NOMO-1 treated with dmso at 0.1 percent for 144 hours (cell line): ENCODE results near the gene CDK8.

ENCODE experiments used
- DNase-seq: peaks from one replicate; lab custom pipeline; 2025; ENCODE audit not compliant: unreplicated experiment; lab: John Stamatoyannopoulos, UW

CDK8 gene

DNA sequence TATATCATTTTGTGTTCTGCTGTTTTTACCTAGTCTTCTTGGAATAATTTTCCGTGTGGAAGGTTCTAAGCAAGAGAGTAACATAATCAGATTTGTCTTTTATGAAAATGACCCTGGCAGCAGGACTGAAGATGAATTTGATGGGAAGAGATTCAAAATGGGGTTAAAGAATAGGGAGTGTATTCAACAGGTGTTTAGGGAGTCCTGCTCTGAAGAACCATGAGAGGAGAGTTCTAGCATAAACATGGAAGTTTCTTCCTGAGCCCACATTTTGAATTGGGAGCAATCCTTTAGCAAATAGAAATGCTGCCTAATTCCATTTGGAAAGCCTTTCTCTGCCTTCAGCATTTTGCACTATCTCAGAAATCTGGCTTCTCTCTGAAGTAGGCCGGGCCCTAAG lies 127.0 kb downstream of the CDK8 start:
- DNase-seq = no peak

- no peak for DNase-seq
These were observed 128.4 kb downstream of the CDK8 start for GRCh38 chr13:26382366-26382765.

- DNase-seq = no peak
These were observed 128.9 kb downstream of the CDK8 start for GRCh38 chr13:26382835-26383234.

- DNase-seq = no peak
These were observed 130.7 kb downstream of the CDK8 start for GRCh38 chr13:26384587-26384986.

DNA sequence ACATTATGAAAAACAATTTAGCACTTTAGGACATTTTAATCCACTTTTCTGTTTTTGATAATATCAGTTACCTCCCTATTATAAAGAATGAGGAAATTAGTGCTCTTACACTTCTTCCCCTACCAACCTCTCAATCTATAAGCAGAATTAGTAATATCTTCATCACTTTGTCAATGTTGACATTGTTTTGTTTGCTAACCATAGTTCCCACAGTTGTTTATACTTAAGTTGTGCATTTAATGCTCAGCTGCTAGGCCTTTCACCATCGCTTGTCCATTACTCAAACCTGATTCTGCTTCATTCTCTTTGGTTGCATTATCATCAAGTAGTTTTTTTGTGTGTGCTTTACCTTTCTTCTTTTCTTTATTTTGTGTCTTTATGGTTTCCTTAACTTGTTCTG lies 132.1 kb downstream of the CDK8 start:
- DNase-seq = no peak

DNA sequence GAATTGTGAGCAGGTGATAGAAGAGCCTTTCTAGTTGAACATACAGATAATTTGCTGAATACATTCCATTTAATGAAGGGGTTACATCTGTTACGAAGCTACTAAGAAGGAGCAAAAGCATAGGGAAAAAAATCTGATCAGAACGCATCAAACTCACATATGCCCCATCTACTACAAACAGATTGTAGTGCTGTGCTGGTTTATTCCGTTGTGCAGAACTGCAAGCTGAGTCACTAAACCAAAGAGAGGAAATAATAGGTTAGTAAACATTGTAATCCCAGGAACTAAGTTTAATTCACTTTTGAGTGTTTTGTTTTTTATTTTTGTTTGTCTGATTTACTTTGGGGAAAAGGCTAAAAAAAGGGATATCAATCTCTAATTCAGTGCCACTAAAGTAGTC lies 136.3 kb downstream of the CDK8 start:
- DNase-seq = no peak

DNA sequence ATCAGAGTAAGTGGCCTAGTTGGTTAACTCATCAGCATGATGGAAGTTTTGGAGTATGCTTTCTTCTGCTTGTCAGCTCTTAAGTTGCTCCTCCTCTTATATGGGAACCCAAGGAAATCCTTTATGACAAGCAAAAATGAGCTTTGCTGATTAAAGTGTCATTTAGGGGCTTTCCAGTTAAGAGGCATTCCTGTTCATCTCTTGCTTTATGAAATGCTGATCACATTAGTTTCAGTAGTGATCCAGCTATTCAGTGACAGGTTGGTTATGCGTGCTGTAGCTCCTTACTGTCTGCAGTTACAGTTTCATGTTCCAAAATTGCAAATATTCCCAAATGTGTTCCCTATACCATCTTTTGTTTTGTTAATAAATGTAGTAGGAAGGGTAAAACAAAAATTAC lies 146.6 kb downstream of the CDK8 start:
- DNase-seq = no peak

DNA sequence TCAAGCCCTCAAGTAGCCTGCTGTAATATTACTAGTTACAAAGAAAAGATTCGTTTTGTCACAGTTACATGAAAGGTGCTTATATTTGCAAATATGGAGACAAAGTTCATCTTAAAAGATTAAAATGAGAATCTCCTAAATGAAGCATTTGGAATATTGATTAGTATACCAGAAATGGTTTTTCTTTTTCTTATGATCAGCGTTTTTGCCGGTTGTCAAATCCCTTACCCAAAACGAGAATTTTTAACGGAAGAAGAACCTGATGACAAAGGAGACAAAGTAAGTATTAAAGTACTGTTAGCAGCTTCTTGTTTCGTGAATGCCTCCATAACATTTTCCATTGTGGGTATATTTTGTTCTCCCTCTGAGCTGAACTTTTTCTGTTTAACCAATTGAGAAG lies 147.1 kb downstream of the CDK8 start:
- no peak for DNase-seq

DNA sequence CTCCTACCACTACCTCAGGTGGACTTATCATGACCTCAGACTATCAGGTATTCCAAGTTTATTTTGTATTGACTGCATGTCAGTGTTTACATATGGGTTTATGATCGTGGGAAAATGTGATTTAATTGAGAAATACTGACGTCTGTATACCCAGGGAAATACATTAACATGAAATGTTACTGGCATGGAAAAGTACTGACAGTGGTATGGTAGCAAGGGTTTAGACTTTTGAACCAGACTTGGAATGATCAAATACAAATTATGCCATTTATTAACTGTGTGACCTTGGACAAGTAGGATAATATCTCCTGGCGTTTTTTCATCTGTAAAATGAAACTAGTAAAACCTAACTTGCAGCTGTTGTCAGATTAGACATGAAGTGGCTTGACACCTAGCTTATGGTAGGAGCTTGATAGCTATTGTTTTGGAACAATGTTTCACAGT lies 147.7 kb downstream of the CDK8 start:
- no peak for DNase-seq

DNA sequence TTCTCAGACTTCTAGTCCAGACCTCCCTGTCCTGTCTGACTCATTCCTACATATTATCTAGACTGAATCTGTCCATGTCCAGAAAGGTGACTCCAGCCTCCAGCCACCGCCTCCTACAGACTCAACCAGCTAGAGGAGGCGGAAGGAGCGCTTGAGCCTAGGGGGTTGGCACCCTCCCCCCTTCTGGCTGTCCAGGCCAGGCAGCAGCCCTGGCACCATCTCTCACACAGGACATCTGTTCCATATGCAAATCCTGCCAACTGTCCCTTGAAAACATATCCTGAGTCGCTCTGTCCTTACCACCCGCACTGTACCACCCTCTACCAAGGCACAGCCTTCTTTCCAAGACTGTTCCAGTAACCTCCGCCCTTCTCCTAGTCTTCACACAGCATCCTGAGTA lies 152.9 kb downstream of the CDK8 start:
- DNase-seq = no peak

DNA sequence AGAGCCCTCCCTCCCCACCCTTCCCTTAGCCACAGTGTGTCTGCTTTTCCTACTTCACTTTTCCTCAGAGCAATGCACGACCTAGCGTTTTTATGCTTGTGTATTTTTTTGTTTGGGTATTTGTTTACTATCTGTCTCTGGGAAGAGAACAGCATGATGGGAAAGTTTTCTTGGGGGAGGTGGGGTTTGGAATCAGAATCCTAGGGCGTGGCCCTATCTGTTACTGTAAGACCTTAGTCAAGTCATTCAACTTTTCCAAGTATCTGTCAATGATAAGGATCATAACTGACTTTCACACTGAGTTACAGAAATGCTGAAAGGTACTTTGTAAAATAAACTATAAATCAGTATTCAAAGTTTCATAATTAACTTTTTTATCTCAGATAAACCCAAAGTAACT lies 157.3 kb downstream of the CDK8 start:
- no peak for DNase-seq

GRCh38 chr13:26412263-26412662 lies 158.3 kb downstream of the CDK8 start:
- DNase-seq = no peak

DNA sequence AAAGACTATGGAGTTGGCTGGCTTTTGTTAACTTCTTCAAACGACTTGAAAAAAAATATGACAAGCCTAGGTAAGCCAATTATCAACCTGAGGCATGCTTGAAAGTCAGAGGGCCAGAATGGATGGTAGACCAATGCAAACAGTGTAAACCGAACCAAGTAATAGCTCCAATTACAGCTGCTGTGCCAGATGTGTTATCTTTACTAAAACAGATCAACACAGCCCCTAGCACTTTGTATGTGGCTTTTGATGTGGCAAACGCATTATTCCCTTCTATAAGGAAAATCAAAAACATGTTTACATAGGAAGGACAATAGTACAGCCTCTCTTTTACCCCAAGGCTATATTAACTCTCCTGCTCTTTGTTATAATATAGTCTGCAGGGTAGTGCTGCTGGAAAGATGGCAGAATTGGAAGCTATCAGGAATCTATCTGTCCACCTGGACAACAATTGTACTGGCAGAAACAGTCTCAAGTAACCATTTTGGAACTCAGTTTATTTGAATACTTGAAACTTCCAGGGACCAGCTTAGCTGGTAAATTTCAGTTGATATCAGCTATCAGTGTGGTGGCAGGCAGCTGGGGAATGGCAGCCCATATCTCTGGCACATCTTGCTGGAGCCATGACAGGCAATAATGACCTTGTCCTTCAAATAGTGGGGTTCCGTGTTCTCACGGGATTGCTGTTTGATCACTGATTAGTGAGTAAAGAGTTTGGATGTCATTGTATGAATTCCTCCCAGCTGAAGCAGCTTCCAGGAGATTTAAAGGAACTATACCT lies 159.2 kb downstream of the CDK8 start:
- DNase-seq = no peak

GRCh38 chr13:26420282-26420960 lies 166.5 kb downstream of the CDK8 start:
- no peak for DNase-seq

GRCh38 chr13:26422036-26422435 lies 168.1 kb downstream of the CDK8 start:
- DNase-seq = no peak

- DNase-seq = no peak
These were observed 169.7 kb downstream of the CDK8 start for GRCh38 chr13:26423629-26424028.

GRCh38 chr13:26424181-26424580 lies 170.3 kb downstream of the CDK8 start:
- DNase-seq = no peak

GRCh38 chr13:26425443-26426358 lies 171.8 kb downstream of the CDK8 start:
- DNase-seq = no peak

GRCh38 chr13:26433776-26434175 lies 179.8 kb downstream of the CDK8 start:
- no peak for DNase-seq

DNA sequence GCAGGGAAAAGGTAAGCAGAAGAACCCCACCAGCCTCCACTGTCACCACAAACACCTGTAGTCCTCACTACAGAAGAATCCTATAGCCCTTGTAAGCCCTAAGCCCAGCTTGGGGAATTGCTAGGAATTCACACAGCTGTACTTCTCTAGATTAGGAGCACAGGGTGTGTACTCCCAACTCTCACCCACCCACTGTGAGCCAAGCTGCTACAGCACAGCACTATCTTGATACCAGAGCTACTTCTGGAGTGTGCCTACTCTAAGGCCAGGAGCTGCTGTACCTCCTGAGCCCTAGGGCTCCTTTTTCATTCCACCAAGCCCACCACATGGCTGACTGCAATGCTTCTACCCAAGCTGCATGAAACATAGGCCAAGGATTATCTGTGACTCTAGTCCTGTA lies 181.2 kb downstream of the CDK8 start:
- no peak for DNase-seq

DNA sequence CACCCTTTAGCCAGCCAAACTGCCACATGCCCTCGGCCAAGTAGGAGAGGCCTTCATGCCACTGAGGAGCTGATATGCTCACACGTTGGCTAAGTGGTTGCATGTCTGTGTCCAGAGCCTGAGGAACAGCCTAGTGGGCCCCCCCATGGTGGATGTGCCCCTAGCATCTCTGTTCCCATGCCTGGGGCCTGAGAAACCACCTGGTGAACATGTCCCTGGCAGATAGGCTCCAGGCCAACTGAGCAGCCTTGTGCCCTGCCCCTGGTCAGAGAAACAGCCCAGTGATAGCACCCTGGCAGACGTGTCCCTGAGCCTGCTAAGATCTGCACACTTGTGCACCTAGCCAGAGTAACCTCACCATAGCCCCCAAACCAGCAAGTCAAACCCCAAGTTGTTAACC lies 181.7 kb downstream of the CDK8 start:
- DNase-seq = no peak

GRCh38 chr13:26436914-26437313 lies 183.0 kb downstream of the CDK8 start:
- no peak for DNase-seq
